ENCODE results near the gene LPCAT1.

DNA sequence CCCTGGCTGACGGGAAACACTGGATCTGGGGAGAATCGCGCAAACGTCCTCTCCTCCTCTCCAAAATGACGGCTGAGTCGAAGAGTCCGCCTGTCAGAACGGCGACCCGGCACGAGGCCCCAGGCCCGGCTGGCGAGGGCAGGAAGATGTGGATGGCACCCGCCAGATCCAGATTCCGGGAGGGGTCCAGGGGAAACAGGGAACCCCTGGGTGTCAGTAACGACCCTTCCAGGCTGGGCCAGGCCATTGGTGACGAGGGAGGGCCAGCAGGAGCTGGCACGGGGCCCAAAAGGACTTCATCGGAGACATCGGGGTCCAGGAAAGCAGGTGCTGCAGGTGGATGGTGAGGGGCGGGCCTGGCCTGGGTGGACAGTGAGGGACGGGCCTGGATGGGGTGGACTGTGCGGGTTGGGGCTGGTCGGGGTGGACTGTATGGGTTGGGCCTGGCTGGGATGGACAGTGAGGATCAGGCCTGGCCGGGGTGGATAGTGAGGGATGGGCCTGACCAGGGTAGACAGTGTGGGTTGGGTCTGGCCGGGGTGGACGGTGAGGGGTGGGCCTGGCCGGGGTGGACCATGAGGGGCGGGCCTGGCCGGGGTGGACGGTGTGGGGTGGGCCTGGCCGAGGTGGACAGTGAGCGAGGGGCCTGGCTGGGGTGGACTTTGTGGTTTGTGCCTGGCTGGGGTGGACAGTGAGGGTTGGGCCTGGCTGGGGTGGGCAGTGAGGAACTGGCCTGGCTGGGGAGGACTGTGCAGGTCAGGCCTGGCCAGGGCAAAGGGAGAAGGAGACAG, 92.5 kb downstream of the LPCAT1 start:
- TF ChIP-seq, protein P1, sequence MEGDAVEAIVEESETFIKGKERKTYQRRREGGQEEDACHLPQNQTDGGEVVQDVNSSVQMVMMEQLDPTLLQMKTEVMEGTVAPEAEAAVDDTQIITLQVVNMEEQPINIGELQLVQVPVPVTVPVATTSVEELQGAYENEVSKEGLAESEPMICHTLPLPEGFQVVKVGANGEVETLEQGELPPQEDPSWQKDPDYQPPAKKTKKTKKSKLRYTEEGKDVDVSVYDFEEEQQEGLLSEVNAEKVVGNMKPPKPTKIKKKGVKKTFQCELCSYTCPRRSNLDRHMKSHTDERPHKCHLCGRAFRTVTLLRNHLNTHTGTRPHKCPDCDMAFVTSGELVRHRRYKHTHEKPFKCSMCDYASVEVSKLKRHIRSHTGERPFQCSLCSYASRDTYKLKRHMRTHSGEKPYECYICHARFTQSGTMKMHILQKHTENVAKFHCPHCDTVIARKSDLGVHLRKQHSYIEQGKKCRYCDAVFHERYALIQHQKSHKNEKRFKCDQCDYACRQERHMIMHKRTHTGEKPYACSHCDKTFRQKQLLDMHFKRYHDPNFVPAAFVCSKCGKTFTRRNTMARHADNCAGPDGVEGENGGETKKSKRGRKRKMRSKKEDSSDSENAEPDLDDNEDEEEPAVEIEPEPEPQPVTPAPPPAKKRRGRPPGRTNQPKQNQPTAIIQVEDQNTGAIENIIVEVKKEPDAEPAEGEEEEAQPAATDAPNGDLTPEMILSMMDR (conservative IDR thresholded peaks at IDR 0.05; ENCODE audit: low read depth in 2 of 2): no peak
- no peak for TF ChIP-seq EZH2phosphoT487 (IDR thresholded peaks at IDR 0.05; ENCODE audit: unreplicated experiment)
- no peak for TF ChIP-seq NANOG (IDR thresholded peaks at IDR 0.05; ENCODE audit: borderline replicate concordance)
- TF ChIP-seq ZNF331 (CRISPR knock-in tag; IDR thresholded peaks at IDR 0.05; ENCODE audit: low read depth): no peak
- no peak for TF ChIP-seq JUNB (IDR thresholded peaks at IDR 0.05; ENCODE audit: unreplicated experiment)
- TF ChIP-seq EZH2 (IDR thresholded peaks at IDR 0.05; ENCODE audit: low read depth, unreplicated experiment): no peak
- no peak for TF ChIP-seq POLR2AphosphoS5 (IDR thresholded peaks at IDR 0.05; ENCODE audit: low read depth)
- TF ChIP-seq CREB1 (CRISPR knock-in tag; IDR thresholded peaks at IDR 0.05; ENCODE audit: low read depth): no peak
- TF ChIP-seq, protein P2, sequence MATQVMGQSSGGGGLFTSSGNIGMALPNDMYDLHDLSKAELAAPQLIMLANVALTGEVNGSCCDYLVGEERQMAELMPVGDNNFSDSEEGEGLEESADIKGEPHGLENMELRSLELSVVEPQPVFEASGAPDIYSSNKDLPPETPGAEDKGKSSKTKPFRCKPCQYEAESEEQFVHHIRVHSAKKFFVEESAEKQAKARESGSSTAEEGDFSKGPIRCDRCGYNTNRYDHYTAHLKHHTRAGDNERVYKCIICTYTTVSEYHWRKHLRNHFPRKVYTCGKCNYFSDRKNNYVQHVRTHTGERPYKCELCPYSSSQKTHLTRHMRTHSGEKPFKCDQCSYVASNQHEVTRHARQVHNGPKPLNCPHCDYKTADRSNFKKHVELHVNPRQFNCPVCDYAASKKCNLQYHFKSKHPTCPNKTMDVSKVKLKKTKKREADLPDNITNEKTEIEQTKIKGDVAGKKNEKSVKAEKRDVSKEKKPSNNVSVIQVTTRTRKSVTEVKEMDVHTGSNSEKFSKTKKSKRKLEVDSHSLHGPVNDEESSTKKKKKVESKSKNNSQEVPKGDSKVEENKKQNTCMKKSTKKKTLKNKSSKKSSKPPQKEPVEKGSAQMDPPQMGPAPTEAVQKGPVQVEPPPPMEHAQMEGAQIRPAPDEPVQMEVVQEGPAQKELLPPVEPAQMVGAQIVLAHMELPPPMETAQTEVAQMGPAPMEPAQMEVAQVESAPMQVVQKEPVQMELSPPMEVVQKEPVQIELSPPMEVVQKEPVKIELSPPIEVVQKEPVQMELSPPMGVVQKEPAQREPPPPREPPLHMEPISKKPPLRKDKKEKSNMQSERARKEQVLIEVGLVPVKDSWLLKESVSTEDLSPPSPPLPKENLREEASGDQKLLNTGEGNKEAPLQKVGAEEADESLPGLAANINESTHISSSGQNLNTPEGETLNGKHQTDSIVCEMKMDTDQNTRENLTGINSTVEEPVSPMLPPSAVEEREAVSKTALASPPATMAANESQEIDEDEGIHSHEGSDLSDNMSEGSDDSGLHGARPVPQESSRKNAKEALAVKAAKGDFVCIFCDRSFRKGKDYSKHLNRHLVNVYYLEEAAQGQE (IDR thresholded peaks at IDR 0.05; ENCODE audit: unreplicated experiment): no peak
- TF ChIP-seq, protein P3, sequence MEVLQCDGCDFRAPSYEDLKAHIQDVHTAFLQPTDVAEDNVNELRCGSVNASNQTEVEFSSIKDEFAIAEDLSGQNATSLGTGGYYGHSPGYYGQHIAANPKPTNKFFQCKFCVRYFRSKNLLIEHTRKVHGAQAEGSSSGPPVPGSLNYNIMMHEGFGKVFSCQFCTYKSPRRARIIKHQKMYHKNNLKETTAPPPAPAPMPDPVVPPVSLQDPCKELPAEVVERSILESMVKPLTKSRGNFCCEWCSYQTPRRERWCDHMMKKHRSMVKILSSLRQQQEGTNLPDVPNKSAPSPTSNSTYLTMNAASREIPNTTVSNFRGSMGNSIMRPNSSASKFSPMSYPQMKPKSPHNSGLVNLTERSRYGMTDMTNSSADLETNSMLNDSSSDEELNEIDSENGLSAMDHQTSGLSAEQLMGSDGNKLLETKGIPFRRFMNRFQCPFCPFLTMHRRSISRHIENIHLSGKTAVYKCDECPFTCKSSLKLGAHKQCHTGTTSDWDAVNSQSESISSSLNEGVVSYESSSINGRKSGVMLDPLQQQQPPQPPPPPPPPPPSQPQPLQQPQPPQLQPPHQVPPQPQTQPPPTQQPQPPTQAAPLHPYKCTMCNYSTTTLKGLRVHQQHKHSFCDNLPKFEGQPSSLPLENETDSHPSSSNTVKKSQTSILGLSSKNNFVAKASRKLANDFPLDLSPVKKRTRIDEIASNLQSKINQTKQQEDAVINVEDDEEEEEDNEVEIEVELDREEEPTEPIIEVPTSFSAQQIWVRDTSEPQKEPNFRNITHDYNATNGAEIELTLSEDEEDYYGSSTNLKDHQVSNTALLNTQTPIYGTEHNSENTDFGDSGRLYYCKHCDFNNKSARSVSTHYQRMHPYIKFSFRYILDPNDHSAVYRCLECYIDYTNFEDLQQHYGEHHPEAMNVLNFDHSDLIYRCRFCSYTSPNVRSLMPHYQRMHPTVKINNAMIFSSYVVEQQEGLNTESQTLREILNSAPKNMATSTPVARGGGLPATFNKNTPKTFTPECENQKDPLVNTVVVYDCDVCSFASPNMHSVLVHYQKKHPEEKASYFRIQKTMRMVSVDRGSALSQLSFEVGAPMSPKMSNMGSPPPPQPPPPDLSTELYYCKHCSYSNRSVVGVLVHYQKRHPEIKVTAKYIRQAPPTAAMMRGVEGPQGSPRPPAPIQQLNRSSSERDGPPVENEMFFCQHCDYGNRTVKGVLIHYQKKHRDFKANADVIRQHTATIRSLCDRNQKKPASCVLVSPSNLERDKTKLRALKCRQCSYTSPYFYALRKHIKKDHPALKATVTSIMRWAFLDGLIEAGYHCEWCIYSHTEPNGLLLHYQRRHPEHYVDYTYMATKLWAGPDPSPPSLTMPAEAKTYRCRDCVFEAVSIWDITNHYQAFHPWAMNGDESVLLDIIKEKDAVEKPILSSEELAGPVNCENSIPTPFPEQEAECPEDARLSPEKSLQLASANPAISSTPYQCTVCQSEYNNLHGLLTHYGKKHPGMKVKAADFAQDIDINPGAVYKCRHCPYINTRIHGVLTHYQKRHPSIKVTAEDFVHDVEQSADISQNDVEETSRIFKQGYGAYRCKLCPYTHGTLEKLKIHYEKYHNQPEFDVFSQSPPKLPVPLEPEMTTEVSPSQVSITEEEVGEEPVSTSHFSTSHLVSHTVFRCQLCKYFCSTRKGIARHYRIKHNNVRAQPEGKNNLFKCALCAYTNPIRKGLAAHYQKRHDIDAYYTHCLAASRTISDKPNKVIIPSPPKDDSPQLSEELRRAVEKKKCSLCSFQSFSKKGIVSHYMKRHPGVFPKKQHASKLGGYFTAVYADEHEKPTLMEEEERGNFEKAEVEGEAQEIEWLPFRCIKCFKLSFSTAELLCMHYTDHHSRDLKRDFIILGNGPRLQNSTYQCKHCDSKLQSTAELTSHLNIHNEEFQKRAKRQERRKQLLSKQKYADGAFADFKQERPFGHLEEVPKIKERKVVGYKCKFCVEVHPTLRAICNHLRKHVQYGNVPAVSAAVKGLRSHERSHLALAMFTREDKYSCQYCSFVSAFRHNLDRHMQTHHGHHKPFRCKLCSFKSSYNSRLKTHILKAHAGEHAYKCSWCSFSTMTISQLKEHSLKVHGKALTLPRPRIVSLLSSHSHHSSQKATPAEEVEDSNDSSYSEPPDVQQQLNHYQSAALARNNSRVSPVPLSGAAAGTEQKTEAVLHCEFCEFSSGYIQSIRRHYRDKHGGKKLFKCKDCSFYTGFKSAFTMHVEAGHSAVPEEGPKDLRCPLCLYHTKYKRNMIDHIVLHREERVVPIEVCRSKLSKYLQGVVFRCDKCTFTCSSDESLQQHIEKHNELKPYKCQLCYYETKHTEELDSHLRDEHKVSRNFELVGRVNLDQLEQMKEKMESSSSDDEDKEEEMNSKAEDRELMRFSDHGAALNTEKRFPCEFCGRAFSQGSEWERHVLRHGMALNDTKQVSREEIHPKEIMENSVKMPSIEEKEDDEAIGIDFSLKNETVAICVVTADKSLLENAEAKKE (CRISPR knock-in tag; IDR thresholded peaks at IDR 0.05): no peak
- TF ChIP-seq, protein P4, sequence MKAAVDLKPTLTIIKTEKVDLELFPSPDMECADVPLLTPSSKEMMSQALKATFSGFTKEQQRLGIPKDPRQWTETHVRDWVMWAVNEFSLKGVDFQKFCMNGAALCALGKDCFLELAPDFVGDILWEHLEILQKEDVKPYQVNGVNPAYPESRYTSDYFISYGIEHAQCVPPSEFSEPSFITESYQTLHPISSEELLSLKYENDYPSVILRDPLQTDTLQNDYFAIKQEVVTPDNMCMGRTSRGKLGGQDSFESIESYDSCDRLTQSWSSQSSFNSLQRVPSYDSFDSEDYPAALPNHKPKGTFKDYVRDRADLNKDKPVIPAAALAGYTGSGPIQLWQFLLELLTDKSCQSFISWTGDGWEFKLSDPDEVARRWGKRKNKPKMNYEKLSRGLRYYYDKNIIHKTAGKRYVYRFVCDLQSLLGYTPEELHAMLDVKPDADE (IDR thresholded peaks at IDR 0.05): no peak
- TF ChIP-seq STAT1 (IDR thresholded peaks at IDR 0.05; ENCODE audit: unreplicated experiment): no peak

Measured in GM23338 (cell line).